ENCODE measurements around the gene PTCH1. TPM values are rescaled to one million over a fixed set of nuclear protein-coding genes. Genes with fewer than 3 reads are reported as not detected.

The PTCH1 gene
- total RNA-seq, 1 donor = 1.7 TPM

- TF ChIP-seq, protein P1, sequence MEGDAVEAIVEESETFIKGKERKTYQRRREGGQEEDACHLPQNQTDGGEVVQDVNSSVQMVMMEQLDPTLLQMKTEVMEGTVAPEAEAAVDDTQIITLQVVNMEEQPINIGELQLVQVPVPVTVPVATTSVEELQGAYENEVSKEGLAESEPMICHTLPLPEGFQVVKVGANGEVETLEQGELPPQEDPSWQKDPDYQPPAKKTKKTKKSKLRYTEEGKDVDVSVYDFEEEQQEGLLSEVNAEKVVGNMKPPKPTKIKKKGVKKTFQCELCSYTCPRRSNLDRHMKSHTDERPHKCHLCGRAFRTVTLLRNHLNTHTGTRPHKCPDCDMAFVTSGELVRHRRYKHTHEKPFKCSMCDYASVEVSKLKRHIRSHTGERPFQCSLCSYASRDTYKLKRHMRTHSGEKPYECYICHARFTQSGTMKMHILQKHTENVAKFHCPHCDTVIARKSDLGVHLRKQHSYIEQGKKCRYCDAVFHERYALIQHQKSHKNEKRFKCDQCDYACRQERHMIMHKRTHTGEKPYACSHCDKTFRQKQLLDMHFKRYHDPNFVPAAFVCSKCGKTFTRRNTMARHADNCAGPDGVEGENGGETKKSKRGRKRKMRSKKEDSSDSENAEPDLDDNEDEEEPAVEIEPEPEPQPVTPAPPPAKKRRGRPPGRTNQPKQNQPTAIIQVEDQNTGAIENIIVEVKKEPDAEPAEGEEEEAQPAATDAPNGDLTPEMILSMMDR (IDR thresholded peaks at IDR 0.05; ENCODE audit: insufficient read depth, low read depth, low read length) = no peak
- no peak overlapping the region for H3K4me3 ChIP-seq (ENCODE audit: low read depth, low read length)
These were observed 35.5 kb upstream of the PTCH1 start for GRCh38 chr9:95552255-95552654.

GRCh38 chr9:95551406-95551805, 34.6 kb upstream of the PTCH1 start:
- TF ChIP-seq, protein P1 (IDR thresholded peaks at IDR 0.05; ENCODE audit: insufficient read depth, low read depth, low read length) = no peak
- DNase-seq (ENCODE audit: low read depth) = no peak
- no peak overlapping the region for H3K4me3 ChIP-seq (ENCODE audit: low read depth, low read length)

More at GRCh38 chr9:95552255-95552654, 35.5 kb upstream of the PTCH1 start:
- DNase-seq (ENCODE audit: low read depth) = no peak

DNA sequence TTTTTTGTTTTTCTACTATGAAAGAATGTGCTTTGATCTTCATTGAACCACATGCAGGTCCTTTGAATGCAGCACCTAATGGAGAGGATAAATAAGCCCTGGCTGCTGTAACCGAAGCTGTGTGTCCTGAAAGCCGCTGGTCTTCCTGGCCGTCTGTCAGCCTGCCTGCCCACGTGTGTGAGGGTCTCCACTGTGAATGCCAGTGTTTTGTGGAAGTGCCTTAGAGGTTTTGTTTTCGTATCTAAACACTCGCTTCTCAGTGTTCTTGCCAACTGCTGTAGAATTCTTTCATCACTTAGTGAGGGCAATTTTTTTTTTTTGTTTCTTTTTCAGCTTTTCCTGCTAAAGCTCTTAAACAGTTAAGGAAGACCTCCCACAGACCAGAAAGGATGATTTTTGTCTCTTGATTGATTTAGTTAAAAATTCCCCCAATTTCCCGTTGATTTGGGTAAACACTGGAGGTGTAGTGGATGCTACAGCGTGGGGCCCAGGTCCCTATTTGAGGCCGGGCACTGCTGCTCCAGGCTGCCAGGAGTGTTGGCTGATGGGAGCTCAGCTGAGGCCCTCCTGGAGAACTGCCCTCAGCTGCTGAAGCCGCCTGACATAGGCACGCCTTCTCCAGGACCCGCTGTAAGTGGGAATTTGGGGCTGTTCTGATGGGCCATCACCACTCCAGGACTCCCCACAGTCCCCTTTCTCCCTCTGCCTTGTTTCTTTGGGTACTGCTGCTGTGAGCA, 29.2 kb upstream of the PTCH1 start:
- TF ChIP-seq, protein P1 (IDR thresholded peaks at IDR 0.05; ENCODE audit: insufficient read depth, low read depth, low read length) = no peak
- H3K4me3 ChIP-seq (ENCODE audit: low read depth, low read length) = no peak overlapping the region
- no peak for DNase-seq (ENCODE audit: low read depth)

DNA sequence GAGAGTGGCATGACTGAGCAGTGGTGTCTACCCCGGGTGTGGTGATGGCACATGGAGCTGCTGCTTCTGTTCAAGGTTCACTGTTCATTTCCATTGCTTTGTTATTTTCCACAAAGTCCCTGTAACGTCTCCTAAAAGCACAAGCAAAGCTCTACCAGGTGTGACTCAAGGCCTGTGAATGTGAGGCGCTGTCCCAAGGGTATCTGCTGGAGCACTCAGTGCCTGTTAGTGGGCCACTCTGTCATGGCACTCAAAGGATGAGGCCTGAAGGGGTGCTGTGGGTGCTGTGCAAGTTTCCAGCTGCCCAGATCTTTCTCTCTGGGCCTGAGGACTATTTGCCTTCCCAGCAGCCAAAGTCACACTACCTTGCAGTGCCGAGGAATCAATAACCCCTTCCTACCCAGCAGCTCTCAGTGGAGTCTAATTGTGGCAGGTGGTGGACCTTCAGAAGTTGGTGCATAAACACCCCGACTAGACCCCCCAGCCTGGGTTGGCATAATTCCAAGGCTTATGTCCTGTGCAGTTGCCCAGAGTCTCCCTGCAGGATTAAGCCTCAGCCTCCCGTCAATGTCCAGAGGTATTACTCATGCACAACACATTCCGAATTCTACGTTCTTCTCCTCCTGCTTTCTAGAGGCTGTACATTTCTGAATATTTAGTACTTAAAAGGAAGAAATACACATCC, 17.4 kb upstream of the PTCH1 start:
- TF ChIP-seq, protein P1 (IDR thresholded peaks at IDR 0.05; ENCODE audit: insufficient read depth, low read depth, low read length) = no peak
- H3K4me3 ChIP-seq (ENCODE audit: low read depth, low read length) = no peak overlapping the region
- DNase-seq (ENCODE audit: low read depth) = no peak

- TF ChIP-seq, protein P1 (IDR thresholded peaks at IDR 0.05; ENCODE audit: insufficient read depth, low read depth, low read length) = no peak
- no peak for DNase-seq (ENCODE audit: low read depth)
- no peak overlapping the region for H3K4me3 ChIP-seq (ENCODE audit: low read depth, low read length)
These were observed 13.1 kb upstream of the PTCH1 start for GRCh38 chr9:95529910-95530309.

- DNase-seq (ENCODE audit: low read depth) = no peak
- TF ChIP-seq, protein P1 (IDR thresholded peaks at IDR 0.05; ENCODE audit: insufficient read depth, low read depth, low read length) = no peak
- H3K4me3 ChIP-seq (ENCODE audit: low read depth, low read length) = no peak overlapping the region
These were observed 12.2 kb upstream of the PTCH1 start for GRCh38 chr9:95528908-95529502.

All from fibroblast of villous mesenchyme (primary cell).